ENCODE data around the gene ROBO1.

ROBO1 gene

GRCh38 chr3:78804251-78805037 is 963.4 kb downstream of the ROBO1 start:
- Mint-ChIP-seq H3K36me3 (ENCODE audit: low read depth) (peaks cover 25% of the 10 kb centered on the region), H3K4me3 (no peak overlapping the region)
- DNase-seq, result no peak

GRCh38 chr3:78802562-78802930 is 965.3 kb downstream of the ROBO1 start:
- Mint-ChIP-seq H3K4me1 (peaks cover 20% of the 10 kb centered on the region), H3K27ac (no peak overlapping the region), H3K9me3 (no peaks in the 10 kb centered on the region), H3K36me3 (ENCODE audit: low read depth) (peaks cover 16% of the 10 kb centered on the region), H3K27me3 (ENCODE audit: low read depth, poor library complexity) (no peaks in the 10 kb centered on the region), H3K4me3 (no peak overlapping the region)
- DNase-seq, result no peak
- TF ChIP-seq CTCF (IDR thresholded peaks at IDR 0.05), result no peak

More at GRCh38 chr3:78804251-78805037, 963.4 kb downstream of the ROBO1 start:
- H3K27ac Mint-ChIP-seq, result peak overlapping the region; percentile 45
- no peaks in the 10 kb centered on the region for H3K27me3 Mint-ChIP-seq (ENCODE audit: low read depth, poor library complexity)
- no peak for TF ChIP-seq CTCF (IDR thresholded peaks at IDR 0.05)
- H3K4me1 Mint-ChIP-seq, result peaks cover 20% of the 10 kb centered on the region
- H3K9me3 Mint-ChIP-seq, result peaks cover 10% of the 10 kb centered on the region

- no peaks in the 10 kb centered on the region for H3K27me3 Mint-ChIP-seq (ENCODE audit: low read depth, poor library complexity)
- TF ChIP-seq CTCF (IDR thresholded peaks at IDR 0.05), result no peak
- no peaks in the 10 kb centered on the region for H3K9me3 Mint-ChIP-seq
Observed at GRCh38 chr3:78801926-78802561, 965.8 kb downstream of the ROBO1 start.

GRCh38 chr3:78799681-78800080 is 968.1 kb downstream of the ROBO1 start:
- no peak for TF ChIP-seq CTCF (IDR thresholded peaks at IDR 0.05)
- no peak overlapping the region for H3K4me3 Mint-ChIP-seq
- no peak for DNase-seq
- H3K27me3 Mint-ChIP-seq (ENCODE audit: low read depth, poor library complexity), result no peaks in the 10 kb centered on the region
- H3K36me3 Mint-ChIP-seq (ENCODE audit: low read depth), result peaks cover 14% of the 10 kb centered on the region
- no peak overlapping the region for H3K27ac Mint-ChIP-seq
- peaks cover 31% of the 10 kb centered on the region for H3K4me1 Mint-ChIP-seq
- no peaks in the 10 kb centered on the region for H3K9me3 Mint-ChIP-seq

More at GRCh38 chr3:78801926-78802561, 965.8 kb downstream of the ROBO1 start:
- Mint-ChIP-seq H3K36me3 (ENCODE audit: low read depth) (peaks cover 14% of the 10 kb centered on the region), H3K27ac (peak overlapping the region; percentile 29), H3K4me3 (no peak overlapping the region), H3K4me1 (peaks cover 24% of the 10 kb centered on the region)
- no peak for DNase-seq

GRCh38 chr3:78798266-78798832 is 969.4 kb downstream of the ROBO1 start:
- H3K27me3 Mint-ChIP-seq (ENCODE audit: low read depth, poor library complexity), result no peaks in the 10 kb centered on the region
- TF ChIP-seq CTCF (IDR thresholded peaks at IDR 0.05), result no peak
- no peak overlapping the region for H3K27ac Mint-ChIP-seq
- peaks cover 21% of the 10 kb centered on the region for H3K4me1 Mint-ChIP-seq
- no peak overlapping the region for H3K4me3 Mint-ChIP-seq
- no peaks in the 10 kb centered on the region for H3K9me3 Mint-ChIP-seq
- DNase-seq, result no peak
- H3K36me3 Mint-ChIP-seq (ENCODE audit: low read depth), result peaks cover 14% of the 10 kb centered on the region
